ENCODE data around the gene CFB.

Gene CFB

GRCh38 chr6:31935021-31935420, 10.9 kb upstream of the CFB start:
- H3K27me3 ChIP-seq (ENCODE audit: insufficient read depth, low read length), result no peaks in the 10 kb centered on the region
- H3K36me3 ChIP-seq (ENCODE audit: insufficient read depth, low read length), result no peaks in the 10 kb centered on the region
- 0 out of 2 replicates have a peak, but pooled peaks cover under 1% of the 10 kb centered on the region for H3K4me1 ChIP-seq (ENCODE audit: insufficient read depth, low read length)
- 0 out of 2 replicates have a peak, but pooled peaks cover 3% of the 10 kb centered on the region for H3K9me3 ChIP-seq (ENCODE audit: insufficient read depth, low read depth, low read length)
- WGBS, result no CpG with 5 or more reads among the region's 3 CpGs
- H3K4me3 ChIP-seq (ENCODE audit: low read length), result no peak overlapping the region
- no peak overlapping the region for H3K27ac ChIP-seq (ENCODE audit: low read depth, low read length)
- no peak overlapping the region for H3K9ac ChIP-seq (ENCODE audit: low read depth, low read length)

GRCh38 chr6:31935823-31936222, 10.1 kb upstream of the CFB start:
- H3K4me3 ChIP-seq (ENCODE audit: low read length), result no peak overlapping the region
- 86% methylated on average over 9 of the region's 9 CpGs for WGBS
- H3K27me3 ChIP-seq (ENCODE audit: insufficient read depth, low read length), result no peaks in the 10 kb centered on the region

GRCh38 chr6:31940256-31940664, 5.6 kb upstream of the CFB start:
- H3K27ac ChIP-seq (ENCODE audit: low read depth, low read length), result no peak overlapping the region
- WGBS, result 59% methylated on average over 6 of the region's 6 CpGs
- H3K4me3 ChIP-seq (ENCODE audit: low read length), result no peak overlapping the region
- H3K9me3 ChIP-seq (ENCODE audit: insufficient read depth, low read depth, low read length), result no peaks in the 10 kb centered on the region
- H3K36me3 ChIP-seq (ENCODE audit: insufficient read depth, low read length), result no peaks in the 10 kb centered on the region
- H3K4me1 ChIP-seq (ENCODE audit: insufficient read depth, low read length), result peaks cover 8% of the 10 kb centered on the region; the same call in 1 of the 2 replicates
- H3K9ac ChIP-seq (ENCODE audit: low read depth, low read length), result no peak overlapping the region
- H3K27me3 ChIP-seq (ENCODE audit: insufficient read depth, low read length), result no peaks in the 10 kb centered on the region

More at GRCh38 chr6:31935823-31936222, 10.1 kb upstream of the CFB start:
- Histone ChIP-seq H3K27ac (ENCODE audit: low read depth, low read length) (no peak overlapping the region), H3K9me3 (ENCODE audit: insufficient read depth, low read depth, low read length) (0 out of 2 replicates have a peak, but pooled peaks cover 3% of the 10 kb centered on the region), H3K36me3 (ENCODE audit: insufficient read depth, low read length) (no peaks in the 10 kb centered on the region), H3K9ac (ENCODE audit: low read depth, low read length) (no peak overlapping the region), H3K4me1 (ENCODE audit: insufficient read depth, low read length) (0 out of 2 replicates have a peak, but pooled peaks cover 8% of the 10 kb centered on the region)

DNA sequence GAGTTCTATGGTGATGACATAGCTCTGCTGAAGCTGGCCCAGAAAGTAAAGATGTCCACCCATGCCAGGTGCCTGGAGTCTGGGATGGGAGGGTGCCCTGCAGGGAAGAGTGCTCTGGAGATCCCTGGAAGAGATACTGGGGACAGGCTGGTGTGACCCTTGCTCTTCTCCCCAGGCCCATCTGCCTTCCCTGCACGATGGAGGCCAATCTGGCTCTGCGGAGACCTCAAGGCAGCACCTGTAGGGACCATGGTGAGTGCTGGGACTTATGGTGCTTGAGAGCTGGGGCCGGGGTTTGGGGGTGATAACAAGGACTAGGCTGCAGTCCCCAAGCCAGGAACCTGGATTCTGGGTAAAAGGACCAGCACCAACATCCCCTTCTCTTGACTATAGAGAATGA, 2.2 kb upstream of the CFB start:
- Histone ChIP-seq H3K27me3 (ENCODE audit: insufficient read depth, low read length) (no peaks in the 10 kb centered on the region), H3K9ac (ENCODE audit: low read depth, low read length) (no peak overlapping the region), H3K27ac (ENCODE audit: low read depth, low read length) (no peak overlapping the region), H3K4me3 (ENCODE audit: low read length) (no peak overlapping the region), H3K36me3 (ENCODE audit: insufficient read depth, low read length) (no peaks in the 10 kb centered on the region), H3K4me1 (ENCODE audit: insufficient read depth, low read length) (peaks cover 16% of the 10 kb centered on the region; the same call in 1 of the 2 replicates), H3K9me3 (ENCODE audit: insufficient read depth, low read depth, low read length) (no peaks in the 10 kb centered on the region)
- WGBS, result 84% methylated on average over 3 of the region's 3 CpGs

- Histone ChIP-seq H3K9ac (ENCODE audit: low read depth, low read length) (no peak overlapping the region), H3K36me3 (ENCODE audit: insufficient read depth, low read length) (no peaks in the 10 kb centered on the region), H3K4me1 (ENCODE audit: insufficient read depth, low read length) (peaks cover 15% of the 10 kb centered on the region; the same call in 1 of the 2 replicates), H3K9me3 (ENCODE audit: insufficient read depth, low read depth, low read length) (no peaks in the 10 kb centered on the region), H3K27ac (ENCODE audit: low read depth, low read length) (no peak overlapping the region), H3K27me3 (ENCODE audit: insufficient read depth, low read length) (no peaks in the 10 kb centered on the region), H3K4me3 (ENCODE audit: low read length) (no peak overlapping the region)
- WGBS, result 90% methylated on average over 9 of the region's 9 CpGs
Measured at GRCh38 chr6:31945154-31945506, 765 bp upstream of the CFB start.

GRCh38 chr6:31946370-31946885, 533 bp downstream of the CFB start:
- Histone ChIP-seq H3K9ac (ENCODE audit: low read depth, low read length) (no peak overlapping the region), H3K27ac (ENCODE audit: low read depth, low read length) (no peak overlapping the region), H3K4me3 (ENCODE audit: low read length) (no peak overlapping the region), H3K4me1 (ENCODE audit: insufficient read depth, low read length) (peaks cover 8% of the 10 kb centered on the region; the same call in 1 of the 2 replicates), H3K36me3 (ENCODE audit: insufficient read depth, low read length) (peaks cover 7% of the 10 kb centered on the region), H3K9me3 (ENCODE audit: insufficient read depth, low read depth, low read length) (no peaks in the 10 kb centered on the region), H3K27me3 (ENCODE audit: insufficient read depth, low read length) (no peaks in the 10 kb centered on the region)
- 86% methylated on average over 11 of the region's 11 CpGs for WGBS

DNA sequence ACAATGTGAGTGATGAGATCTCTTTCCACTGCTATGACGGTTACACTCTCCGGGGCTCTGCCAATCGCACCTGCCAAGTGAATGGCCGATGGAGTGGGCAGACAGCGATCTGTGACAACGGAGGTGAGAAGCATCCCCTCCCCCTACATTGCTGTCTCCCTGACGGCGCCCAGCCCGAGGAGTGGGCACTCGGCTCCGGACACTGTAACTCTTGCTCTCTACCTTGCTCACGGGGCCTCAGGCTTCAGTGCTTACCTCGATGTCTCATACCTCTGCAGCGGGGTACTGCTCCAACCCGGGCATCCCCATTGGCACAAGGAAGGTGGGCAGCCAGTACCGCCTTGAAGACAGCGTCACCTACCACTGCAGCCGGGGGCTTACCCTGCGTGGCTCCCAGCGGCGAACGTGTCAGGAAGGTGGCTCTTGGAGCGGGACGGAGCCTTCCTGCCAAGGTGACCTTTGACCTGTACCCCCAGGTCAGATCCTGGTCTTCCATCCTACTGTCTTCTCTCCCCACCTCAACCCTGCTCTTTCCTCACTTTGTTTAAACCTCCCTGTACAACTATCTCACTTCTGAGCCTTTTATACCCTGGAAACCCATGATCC, 1.3 kb downstream of the CFB start:
- no peak overlapping the region for H3K4me3 ChIP-seq (ENCODE audit: low read length)
- H3K27me3 ChIP-seq (ENCODE audit: insufficient read depth, low read length), result no peaks in the 10 kb centered on the region
- H3K9ac ChIP-seq (ENCODE audit: low read depth, low read length), result no peak overlapping the region
- peaks cover 14% of the 10 kb centered on the region for H3K36me3 ChIP-seq (ENCODE audit: insufficient read depth, low read length)
- H3K27ac ChIP-seq (ENCODE audit: low read depth, low read length), result no peak overlapping the region
- WGBS, result 88% methylated on average over 24 of the region's 24 CpGs
- H3K4me1 ChIP-seq (ENCODE audit: insufficient read depth, low read length), result peaks cover 8% of the 10 kb centered on the region; the same call in 1 of the 2 replicates
- H3K9me3 ChIP-seq (ENCODE audit: insufficient read depth, low read depth, low read length), result no peaks in the 10 kb centered on the region

- H3K9me3 ChIP-seq (ENCODE audit: insufficient read depth, low read depth, low read length), result no peaks in the 10 kb centered on the region
- H3K4me3 ChIP-seq (ENCODE audit: low read length), result no peak overlapping the region
- H3K4me1 ChIP-seq (ENCODE audit: insufficient read depth, low read length), result peaks cover 8% of the 10 kb centered on the region; the same call in 1 of the 2 replicates
- H3K9ac ChIP-seq (ENCODE audit: low read depth, low read length), result no peak overlapping the region
- H3K27me3 ChIP-seq (ENCODE audit: insufficient read depth, low read length), result no peaks in the 10 kb centered on the region
- WGBS, result 86% methylated on average over 4 of the region's 4 CpGs
- H3K27ac ChIP-seq (ENCODE audit: low read depth, low read length), result no peak overlapping the region
- H3K36me3 ChIP-seq (ENCODE audit: insufficient read depth, low read length), result peaks cover 16% of the 10 kb centered on the region
Measured at GRCh38 chr6:31947864-31948263, 2.0 kb downstream of the CFB start.

- H3K4me3 ChIP-seq (ENCODE audit: low read length), result no peak overlapping the region
- no peak overlapping the region for H3K27ac ChIP-seq (ENCODE audit: low read depth, low read length)
- peaks cover 8% of the 10 kb centered on the region; the same call in 1 of the 2 replicates for H3K4me1 ChIP-seq (ENCODE audit: insufficient read depth, low read length)
- H3K36me3 ChIP-seq (ENCODE audit: insufficient read depth, low read length), result peaks cover 21% of the 10 kb centered on the region
- no peak overlapping the region for H3K9ac ChIP-seq (ENCODE audit: low read depth, low read length)
- no peaks in the 10 kb centered on the region for H3K27me3 ChIP-seq (ENCODE audit: insufficient read depth, low read length)
- 86% methylated on average over 5 of the region's 5 CpGs for whole genome bisulfite sequencing
- H3K9me3 ChIP-seq (ENCODE audit: insufficient read depth, low read depth, low read length), result no peaks in the 10 kb centered on the region
Measured at GRCh38 chr6:31948306-31948705, 2.4 kb downstream of the CFB start.

DNA sequence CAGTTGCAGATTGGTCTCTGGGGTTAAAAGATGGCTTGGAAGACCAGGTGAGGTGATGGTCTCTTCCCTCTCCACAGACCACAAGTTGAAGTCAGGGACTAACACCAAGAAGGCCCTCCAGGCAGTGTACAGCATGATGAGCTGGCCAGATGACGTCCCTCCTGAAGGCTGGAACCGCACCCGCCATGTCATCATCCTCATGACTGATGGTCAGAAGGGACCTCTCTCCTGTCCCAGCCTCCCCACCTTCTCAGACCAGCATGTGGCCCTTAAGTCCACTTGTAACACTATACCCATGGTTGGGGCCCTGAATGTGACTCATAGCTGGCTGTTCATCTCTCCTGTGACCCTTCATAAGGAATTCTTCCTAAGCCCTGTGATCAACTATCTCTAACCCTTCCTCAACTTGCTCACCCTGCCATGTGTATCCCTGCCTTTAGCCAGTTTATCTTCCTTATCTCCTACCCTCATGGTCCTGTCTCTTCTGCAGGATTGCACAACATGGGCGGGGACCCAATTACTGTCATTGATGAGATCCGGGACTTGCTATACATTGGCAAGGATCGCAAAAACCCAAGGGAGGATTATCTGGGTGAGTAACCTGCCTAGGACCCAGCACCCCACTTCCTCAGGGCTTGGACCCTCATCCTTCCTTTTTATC, 3.0 kb downstream of the CFB start:
- Histone ChIP-seq H3K4me1 (ENCODE audit: insufficient read depth, low read length) (peaks cover 8% of the 10 kb centered on the region; the same call in 1 of the 2 replicates), H3K9me3 (ENCODE audit: insufficient read depth, low read depth, low read length) (no peaks in the 10 kb centered on the region), H3K27ac (ENCODE audit: low read depth, low read length) (no peak overlapping the region), H3K9ac (ENCODE audit: low read depth, low read length) (no peak overlapping the region), H3K36me3 (ENCODE audit: insufficient read depth, low read length) (peaks cover 26% of the 10 kb centered on the region), H3K27me3 (ENCODE audit: insufficient read depth, low read length) (no peaks in the 10 kb centered on the region), H3K4me3 (ENCODE audit: low read length) (no peak overlapping the region)
- WGBS, result 89% methylated on average over 6 of the region's 6 CpGs

DNA sequence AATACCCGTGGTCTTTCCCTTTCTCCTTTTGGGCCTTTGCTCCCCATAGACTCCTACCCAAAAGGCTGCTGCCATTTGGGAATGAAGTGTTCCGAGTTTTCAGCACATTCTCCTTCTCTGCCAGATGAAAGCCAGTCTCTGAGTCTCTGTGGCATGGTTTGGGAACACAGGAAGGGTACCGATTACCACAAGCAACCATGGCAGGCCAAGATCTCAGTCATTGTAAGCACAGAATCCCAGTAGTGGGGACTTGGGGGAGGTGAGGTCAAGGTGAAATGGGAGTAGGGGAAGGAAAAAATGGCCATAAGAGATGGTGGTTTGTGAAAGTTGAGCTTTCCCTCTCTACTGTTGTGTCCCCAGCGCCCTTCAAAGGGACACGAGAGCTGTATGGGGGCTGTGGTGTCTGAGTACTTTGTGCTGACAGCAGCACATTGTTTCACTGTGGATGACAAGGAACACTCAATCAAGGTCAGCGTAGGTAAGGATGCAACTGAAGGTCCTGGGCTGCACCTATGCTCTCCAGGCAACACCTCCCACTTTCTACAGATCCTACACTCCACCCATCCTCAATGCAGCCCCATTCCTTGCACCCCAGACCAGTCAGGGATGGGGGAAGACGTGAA, 4.1 kb downstream of the CFB start:
- Histone ChIP-seq H3K9me3 (ENCODE audit: insufficient read depth, low read depth, low read length) (no peaks in the 10 kb centered on the region), H3K4me1 (ENCODE audit: insufficient read depth, low read length) (peaks cover 8% of the 10 kb centered on the region; the same call in 1 of the 2 replicates), H3K4me3 (ENCODE audit: low read length) (no peak overlapping the region), H3K27ac (ENCODE audit: low read depth, low read length) (no peak overlapping the region), H3K36me3 (ENCODE audit: insufficient read depth, low read length) (peaks cover 38% of the 10 kb centered on the region), H3K27me3 (ENCODE audit: insufficient read depth, low read length) (no peaks in the 10 kb centered on the region), H3K9ac (ENCODE audit: low read depth, low read length) (no peak overlapping the region)
- WGBS, result 93% methylated on average over 7 of the region's 7 CpGs
